Measurements from ENCODE around the gene JPH2. TPM values are rescaled to one million over a fixed set of nuclear protein-coding genes. Genes with fewer than 3 reads are reported as not detected.
"Not testable (repeated sequence)": the region's sequence is repeated elsewhere in the genome, so short reads cannot be mapped to it uniquely, and the experiment has no call there.

The JPH2 gene
- total RNA-seq = 0.14 TPM
- 2.0 TPM for polyA plus RNA-seq
- long read RNA-seq, donor 1 = 0 reads
- long read RNA-seq, donor 2 = 0 reads
- long read RNA-seq, donor 3 = 0 reads
- long read RNA-seq, donor 4 = 0 reads
- long read RNA-seq, donor 5 = 0 reads
- long read RNA-seq, donor 6 = 0 reads
- long read RNA-seq, donor 7 = 0 reads
- long read RNA-seq, donor 8 = 0 reads
- long read RNA-seq, donor 9 = 0 reads
- long read RNA-seq, donor 10 = 0 reads

- DNase-seq (ENCODE audit: low read depth in 6 of 9, low spot score in 9 of 9) = no peak
- Histone ChIP-seq H3K27me3 (ENCODE audit: control insufficient read depth in 2 of 2, insufficient read depth in 1 of 2, low read length in 1 of 2) (peaks cover 28 to 66% of the 10 kb centered on the region in 2 donors), H3K4me3 (ENCODE audit: low read length in 2 of 2) (peak within 1 kb of the TSS in 1 of 2 donors; percentile 12), H3K36me3 (ENCODE audit: control insufficient read depth in 2 of 2, insufficient read depth in 2 of 2, low read length in 1 of 2) (no peaks in the 10 kb centered on the region), H3K9me3 (ENCODE audit: control insufficient read depth in 2 of 2, insufficient read depth in 1 of 2, low read length in 1 of 2) (no peaks in the 10 kb centered on the region), H3K4me1 (ENCODE audit: control insufficient read depth in 2 of 2, insufficient read depth in 2 of 2, low read length in 2 of 2) (peaks cover 0 to 2% of the 10 kb centered on the region in 2 donors), H3K27ac (ENCODE audit: low read depth in 1 of 2, low read length in 1 of 2) (no peak within 1 kb of the TSS)
- 6% methylated on average over 24 of the region's 24 CpGs for WGBS
Observed at GRCh38 chr20:44187054-44187771, at the start of gene JPH2. Gene JPH2 (minus strand): TSS chr20:44187188. CDS start chr20:44186705, 483 bp downstream.

GRCh38 chr20:44235702-44236101 is 48.7 kb upstream of the JPH2 start:
- no peak overlapping the region for H3K4me3 ChIP-seq (ENCODE audit: low read length in 2 of 2)
- DNase-seq (ENCODE audit: low read depth in 6 of 9, low spot score in 9 of 9) = no peak
- peaks cover 0 to 3% of the 10 kb centered on the region in 2 donors for H3K27me3 ChIP-seq (ENCODE audit: control insufficient read depth in 2 of 2, insufficient read depth in 1 of 2, low read length in 1 of 2)
- H3K36me3 ChIP-seq (ENCODE audit: control insufficient read depth in 2 of 2, insufficient read depth in 2 of 2, low read length in 1 of 2) = no peaks in the 10 kb centered on the region
- H3K9me3 ChIP-seq (ENCODE audit: control insufficient read depth in 2 of 2, insufficient read depth in 1 of 2, low read length in 1 of 2) = peaks cover 0 to 1% of the 10 kb centered on the region in 2 donors
- 99% methylated on average over 2 of the region's 2 CpGs for WGBS
- H3K27ac ChIP-seq (ENCODE audit: low read depth in 1 of 2, low read length in 1 of 2) = no peak overlapping the region
- H3K4me1 ChIP-seq (ENCODE audit: control insufficient read depth in 2 of 2, insufficient read depth in 2 of 2, low read length in 2 of 2) = no peaks in the 10 kb centered on the region

DNA sequence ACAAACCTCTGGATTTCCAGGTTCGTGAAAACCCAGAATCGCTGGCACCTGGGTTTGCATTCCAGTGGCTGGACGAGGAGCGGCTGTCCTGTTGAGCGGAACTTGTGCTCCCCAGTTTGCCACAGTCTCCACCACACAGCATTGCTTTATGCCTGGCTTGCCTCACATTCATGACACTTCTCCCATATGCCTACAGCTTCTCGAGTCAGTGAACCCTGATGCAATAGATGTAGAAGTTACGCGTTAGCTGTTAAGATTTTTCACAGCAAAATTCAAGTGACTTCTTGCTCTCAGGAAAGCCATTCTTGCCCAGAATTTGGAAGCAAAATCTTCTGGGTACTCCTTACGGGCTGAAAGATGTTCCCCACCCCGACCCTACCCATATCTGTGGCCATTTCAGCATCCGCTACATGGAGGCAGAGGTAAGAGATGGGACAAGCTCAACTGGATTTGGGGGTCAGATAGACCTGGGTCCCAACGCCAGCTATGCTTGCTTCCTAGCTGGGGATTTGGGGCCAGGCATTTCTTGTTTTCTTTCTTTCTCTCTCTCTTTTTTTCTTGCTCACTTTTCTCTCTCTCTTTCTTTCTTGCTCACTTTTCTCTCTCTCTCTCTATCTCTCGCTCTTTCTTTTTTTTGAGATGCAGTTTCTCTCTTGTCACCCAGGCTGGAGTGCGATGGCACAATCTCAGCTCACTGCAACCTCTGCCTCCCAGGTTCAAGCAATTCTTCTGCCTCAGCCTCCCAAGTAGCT is 47.8 kb upstream of the JPH2 start:
- DNase-seq (ENCODE audit: low read depth in 6 of 9, low spot score in 9 of 9) = no peak
- no peaks in the 10 kb centered on the region for H3K4me1 ChIP-seq (ENCODE audit: control insufficient read depth in 2 of 2, insufficient read depth in 2 of 2, low read length in 2 of 2)
- H3K36me3 ChIP-seq (ENCODE audit: control insufficient read depth in 2 of 2, insufficient read depth in 2 of 2, low read length in 1 of 2) = no peaks in the 10 kb centered on the region
- H3K27me3 ChIP-seq (ENCODE audit: control insufficient read depth in 2 of 2, insufficient read depth in 1 of 2, low read length in 1 of 2) = peaks cover 0 to 3% of the 10 kb centered on the region in 2 donors
- WGBS = 91% methylated on average over 14 of the region's 14 CpGs
- H3K27ac ChIP-seq (ENCODE audit: low read depth in 1 of 2, low read length in 1 of 2) = no peak overlapping the region
- H3K9me3 ChIP-seq (ENCODE audit: control insufficient read depth in 2 of 2, insufficient read depth in 1 of 2, low read length in 1 of 2) = peaks cover 0 to 1% of the 10 kb centered on the region in 2 donors
- no peak overlapping the region for H3K4me3 ChIP-seq (ENCODE audit: low read length in 2 of 2)

- peaks cover 0 to 1% of the 10 kb centered on the region in 2 donors for H3K9me3 ChIP-seq (ENCODE audit: control insufficient read depth in 2 of 2, insufficient read depth in 1 of 2, low read length in 1 of 2)
- WGBS = 97% methylated on average over 6 of the region's 6 CpGs
Observed at GRCh38 chr20:44233436-44234016, 46.5 kb upstream of the JPH2 start.

DNA sequence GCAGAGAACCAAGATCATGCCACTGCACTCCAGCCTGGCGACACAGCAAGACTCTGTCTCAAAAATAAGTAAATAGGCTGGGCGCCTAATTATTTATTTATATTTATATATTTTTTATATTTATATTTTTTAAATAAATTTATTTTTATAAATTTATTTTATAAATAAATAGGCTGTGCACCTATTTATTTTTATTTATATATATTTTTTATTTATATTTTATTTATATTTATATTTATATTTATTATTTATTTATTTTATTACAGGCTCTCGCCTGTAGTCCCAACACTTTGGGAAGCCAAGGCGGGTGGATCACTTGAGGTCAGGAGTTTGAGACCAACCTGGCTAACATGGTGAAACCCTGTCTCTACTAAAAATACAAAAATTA is 45.5 kb upstream of the JPH2 start:
- WGBS = 89% methylated on average over 4 of the region's 4 CpGs
- H3K27me3 ChIP-seq (ENCODE audit: control insufficient read depth in 2 of 2, insufficient read depth in 1 of 2, low read length in 1 of 2); DNase-seq (ENCODE audit: low read depth in 6 of 9, low spot score in 9 of 9): not testable (repeated sequence)

More at GRCh38 chr20:44233436-44234016, 46.5 kb upstream of the JPH2 start:
- Histone ChIP-seq H3K4me1 (ENCODE audit: control insufficient read depth in 2 of 2, insufficient read depth in 2 of 2, low read length in 2 of 2) (no peaks in the 10 kb centered on the region), H3K27me3 (ENCODE audit: control insufficient read depth in 2 of 2, insufficient read depth in 1 of 2, low read length in 1 of 2) (peaks cover 0 to 3% of the 10 kb centered on the region in 2 donors), H3K4me3 (ENCODE audit: low read length in 2 of 2) (no peak overlapping the region), H3K27ac (ENCODE audit: low read depth in 1 of 2, low read length in 1 of 2) (no peak overlapping the region), H3K36me3 (ENCODE audit: control insufficient read depth in 2 of 2, insufficient read depth in 2 of 2, low read length in 1 of 2) (no peaks in the 10 kb centered on the region)
- DNase-seq (ENCODE audit: low read depth in 6 of 9, low spot score in 9 of 9) = no peak

DNA sequence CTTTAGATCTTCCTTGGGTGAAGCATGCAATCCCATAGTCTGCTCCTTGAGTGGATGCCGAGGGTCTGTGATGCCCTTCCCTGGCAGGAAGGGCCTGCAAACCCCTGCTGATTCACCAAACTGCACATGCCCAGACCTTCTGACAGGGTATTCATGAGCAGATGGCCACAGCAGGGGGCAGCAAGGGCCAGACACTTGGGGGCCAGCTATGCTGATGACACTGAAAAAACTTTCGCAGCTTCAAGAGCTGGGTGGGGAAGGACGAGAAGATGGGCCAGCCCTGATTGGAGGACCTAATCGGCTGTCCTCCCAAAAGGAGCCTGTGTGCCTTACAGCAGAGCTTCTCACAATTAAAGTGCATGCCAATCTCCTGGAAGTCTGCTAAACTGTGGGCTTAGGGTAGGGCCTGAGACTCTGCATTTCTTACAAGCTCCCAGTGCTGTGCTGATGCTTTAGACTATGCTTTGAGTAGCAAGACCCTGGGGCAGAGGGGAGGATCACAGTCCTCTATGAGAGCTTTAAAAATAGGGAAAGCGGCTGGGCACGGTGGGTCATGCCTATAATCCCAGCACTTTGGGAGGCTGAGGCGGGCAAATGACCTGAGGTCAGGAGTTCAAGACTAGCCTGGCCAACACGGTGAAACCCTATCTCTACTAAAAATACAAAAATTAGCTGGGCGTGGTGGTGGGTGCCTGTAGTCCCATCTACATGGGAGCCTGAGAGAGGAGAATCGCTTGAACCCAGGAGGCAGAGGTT is 44.9 kb upstream of the JPH2 start:
- H3K4me1 ChIP-seq (ENCODE audit: control insufficient read depth in 2 of 2, insufficient read depth in 2 of 2, low read length in 2 of 2) = no peaks in the 10 kb centered on the region
- no peak overlapping the region for H3K27ac ChIP-seq (ENCODE audit: low read depth in 1 of 2, low read length in 1 of 2)
- DNase-seq (ENCODE audit: low read depth in 6 of 9, low spot score in 9 of 9) = no peak
- 86% methylated on average over 10 of the region's 10 CpGs for WGBS
- no peaks in the 10 kb centered on the region for H3K36me3 ChIP-seq (ENCODE audit: control insufficient read depth in 2 of 2, insufficient read depth in 2 of 2, low read length in 1 of 2)
- H3K4me3 ChIP-seq (ENCODE audit: low read length in 2 of 2) = no peak overlapping the region
- peaks cover 0 to 3% of the 10 kb centered on the region in 2 donors for H3K27me3 ChIP-seq (ENCODE audit: control insufficient read depth in 2 of 2, insufficient read depth in 1 of 2, low read length in 1 of 2)
- H3K9me3 ChIP-seq (ENCODE audit: control insufficient read depth in 2 of 2, insufficient read depth in 1 of 2, low read length in 1 of 2) = peaks cover 0 to 1% of the 10 kb centered on the region in 2 donors

More for the DNA sequence above, 45.5 kb upstream of the JPH2 start:
- H3K4me3 ChIP-seq (ENCODE audit: low read length in 2 of 2); H3K36me3 ChIP-seq (ENCODE audit: control insufficient read depth in 2 of 2, insufficient read depth in 2 of 2, low read length in 1 of 2); H3K27ac ChIP-seq (ENCODE audit: low read depth in 1 of 2, low read length in 1 of 2); H3K4me1 ChIP-seq (ENCODE audit: control insufficient read depth in 2 of 2, insufficient read depth in 2 of 2, low read length in 2 of 2); H3K9me3 ChIP-seq (ENCODE audit: control insufficient read depth in 2 of 2, insufficient read depth in 1 of 2, low read length in 1 of 2): not testable (repeated sequence)

GRCh38 chr20:44231193-44231592 is 44.2 kb upstream of the JPH2 start:
- WGBS = 86% methylated on average over 7 of the region's 7 CpGs
- no peaks in the 10 kb centered on the region for H3K4me1 ChIP-seq (ENCODE audit: control insufficient read depth in 2 of 2, insufficient read depth in 2 of 2, low read length in 2 of 2)

DNA sequence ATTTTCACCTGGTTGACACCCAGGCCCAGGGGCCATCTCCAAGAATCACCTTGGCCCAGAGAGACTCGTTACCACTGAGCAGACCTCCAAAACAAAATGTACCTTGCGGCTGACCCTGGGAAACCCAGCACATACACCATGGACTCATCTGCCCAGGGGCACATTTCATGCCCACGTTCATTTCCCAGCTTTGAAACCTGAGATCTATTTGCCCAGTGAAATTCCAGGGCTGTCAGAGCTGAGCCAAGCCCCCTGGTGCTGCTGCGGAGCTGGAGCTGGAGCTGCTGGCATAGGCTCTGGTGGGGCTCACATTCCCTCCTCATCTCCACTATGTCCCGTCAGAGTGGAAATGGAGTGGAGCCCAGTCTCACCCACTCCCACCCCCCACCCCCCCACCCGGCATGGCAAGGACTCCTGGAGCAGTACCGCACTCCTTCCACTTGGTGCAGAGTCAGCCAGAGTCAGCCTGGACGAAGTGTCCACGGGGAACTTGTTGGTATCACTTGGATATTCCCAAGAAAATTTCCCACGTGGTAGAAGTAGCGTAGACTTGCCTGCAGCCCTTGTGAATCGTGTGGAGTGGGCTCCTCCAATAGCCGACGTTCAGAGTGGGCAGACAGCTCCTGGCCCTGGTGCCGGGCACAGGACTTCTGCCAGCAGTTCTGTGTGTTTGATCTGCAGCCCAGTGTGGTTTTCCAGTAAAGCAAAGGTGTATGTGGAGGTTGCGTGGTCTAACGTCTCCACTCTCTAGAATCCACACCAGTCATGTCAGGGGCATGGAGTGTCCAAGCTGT is 41.7 kb upstream of the JPH2 start:
- no peaks in the 10 kb centered on the region for H3K36me3 ChIP-seq (ENCODE audit: control insufficient read depth in 2 of 2, insufficient read depth in 2 of 2, low read length in 1 of 2)
- DNase-seq (ENCODE audit: low read depth in 6 of 9, low spot score in 9 of 9) = no peak
- no peak overlapping the region for H3K27ac ChIP-seq (ENCODE audit: low read depth in 1 of 2, low read length in 1 of 2)
- no peaks in the 10 kb centered on the region for H3K9me3 ChIP-seq (ENCODE audit: control insufficient read depth in 2 of 2, insufficient read depth in 1 of 2, low read length in 1 of 2)
- H3K4me1 ChIP-seq (ENCODE audit: control insufficient read depth in 2 of 2, insufficient read depth in 2 of 2, low read length in 2 of 2) = no peaks in the 10 kb centered on the region
- no peak overlapping the region for H3K4me3 ChIP-seq (ENCODE audit: low read length in 2 of 2)
- H3K27me3 ChIP-seq (ENCODE audit: control insufficient read depth in 2 of 2, insufficient read depth in 1 of 2, low read length in 1 of 2) = peaks cover 0 to 3% of the 10 kb centered on the region in 2 donors
- WGBS = 91% methylated on average over 17 of the region's 17 CpGs

More at GRCh38 chr20:44231193-44231592, 44.2 kb upstream of the JPH2 start:
- DNase-seq (ENCODE audit: low read depth in 6 of 9, low spot score in 9 of 9) = no peak
- H3K27me3 ChIP-seq (ENCODE audit: control insufficient read depth in 2 of 2, insufficient read depth in 1 of 2, low read length in 1 of 2) = peaks cover 0 to 3% of the 10 kb centered on the region in 2 donors
- H3K36me3 ChIP-seq (ENCODE audit: control insufficient read depth in 2 of 2, insufficient read depth in 2 of 2, low read length in 1 of 2) = no peaks in the 10 kb centered on the region
- H3K4me3 ChIP-seq (ENCODE audit: low read length in 2 of 2) = no peak overlapping the region
- peaks cover 0 to 1% of the 10 kb centered on the region in 2 donors for H3K9me3 ChIP-seq (ENCODE audit: control insufficient read depth in 2 of 2, insufficient read depth in 1 of 2, low read length in 1 of 2)
- no peak overlapping the region for H3K27ac ChIP-seq (ENCODE audit: low read depth in 1 of 2, low read length in 1 of 2)
